Psoas muscle (tissue), 8 donors: ENCODE measurements around the gene PLB1. TPM values are rescaled to one million over a fixed set of nuclear protein-coding genes. Genes with fewer than 3 reads are reported as not detected.

ENCODE experiments used
- ATAC-seq, 4 donors: fragments of 200-7000 bp; cut with Tn5 transposase; one replicate each; pipeline ENCODE4 v1.9.1; 2020; ENCODE audit warnings: moderate library complexity in 3 of 4, mild to moderate bottlenecking in 2 of 4
- DNase-seq, 2 donors: peaks; one replicate each; pipeline ENCODE4 v3.0.0-alpha.2; 2020
- H3K27ac ChIP-seq: fragments of 200-600 bp; one replicate; pipeline ENCODE4 v1.8.0; 2022
- H3K27me3 ChIP-seq, 3 donors: fragments of 200-600 bp in 1 of 3; one replicate each; pipeline versions ENCODE4 v1.6.1 to v1.8.0; 2013 to 2022; ENCODE audit warnings: low read length in 2 of 3, mild to moderate bottlenecking in 2 of 3, moderate library complexity in 1 of 3; ENCODE audit not compliant: insufficient read depth in 3 of 3
- H3K36me3 ChIP-seq, 2 donors: fragments of 200-600 bp in 1 of 2; one replicate each; pipeline versions ENCODE4 v1.6.1 to v1.8.0; 2013 to 2022; ENCODE audit warnings: low read depth in 1 of 2, mild to moderate bottlenecking in 1 of 2, moderate library complexity in 1 of 2; ENCODE audit not compliant: insufficient read depth in 1 of 2
- H3K4me1 ChIP-seq: fragments of 200-600 bp; one replicate; pipeline ENCODE4 v1.8.0; 2022
- H3K4me3 ChIP-seq: fragments of 200-600 bp; one replicate; pipeline ENCODE4 v1.8.0; 2022; ENCODE audit warnings: mild to moderate bottlenecking
- H3K9me3 ChIP-seq: fragments of 200-600 bp; one replicate; pipeline ENCODE4 v1.8.0; 2022
- CTCF ChIP-seq: fragments of 200-600 bp; IDR thresholded peaks from one replicate; pipeline ENCODE4 v1.8.0; 2022; ENCODE audit warnings: antibody characterized with exemption
- WGBS, 3 donors: extraction: QIAGEN DNeasy Blood & Tissue Kit; methylation state at CpG; one replicate each; pipeline versions ENCODE4 v1.1.6 to v1.1.7; 2013; 5-methylcytosine and 5-hydroxymethylcytosine counted together
- intact Hi-C, 2 donors: fragments of 100-400 bp; cut with DNase I; formaldehyde crosslinking; loops; one replicate each; pipeline versions ENCODE4 v1.11.0 to v1.14.2; 2022
- polyA plus RNA-seq, 3 donors: library from polyadenylated mRNA; stranded (reverse); fragments of 200-250 nt; gene quantifications; one replicate each; pipeline ENCODE4 v1.2.3, GENCODE V29; 2013
- total RNA-seq, 4 donors: library from RNA; stranded (reverse); fragmentation: NEBNext Ultra II Directional in 2 of 4; extraction: Animal tissue kit (Norgen Biotek cat#: 25700) in 2 of 4; gene quantifications; one replicate each; pipeline versions ENCODE4 v1.2.1 to v1.2.4, GENCODE V29; 2021 to 2023
- donor health status: healthy with polysubstance abuse.
- donor health status: DM: no; HTN: no; CAD: no; lungs with moderate emphysema.
- donor health status: Bipolar disorder and iron deficiency.
- donor health status: healthy.
- donor health status: DM: yes; HTN: yes; CAD: no.
- donor health status: DM: no; HTN: no; CAD: no.
- donor health status: DM: no; HTN: no; CAD: no.
- donor health status: DM: yes; HTN: yes; CAD: no.

PLB1 gene
- total and polyA plus RNA-seq, 7 donors: 0.63 to 4.9 (median 1.7) TPM

DNA sequence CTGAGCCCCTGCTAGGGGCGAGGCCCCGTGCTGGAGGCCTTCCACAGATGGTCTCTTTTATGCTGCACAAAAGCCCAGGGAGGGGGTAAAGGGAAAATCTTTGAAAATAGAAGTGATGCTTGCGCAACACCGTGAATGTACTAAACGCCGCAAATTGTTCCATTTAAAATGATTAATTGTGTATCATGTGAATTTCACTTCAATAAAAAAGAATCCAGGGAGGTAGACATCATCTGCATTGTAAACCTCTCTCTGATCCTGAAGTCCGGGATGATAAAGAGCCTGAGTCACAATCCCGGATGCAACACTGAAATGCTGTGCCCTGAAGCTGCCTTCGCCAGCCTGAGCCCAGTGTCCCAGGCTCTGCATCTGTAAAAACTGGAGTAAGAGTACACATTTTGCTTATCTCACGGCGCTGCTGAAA lies 148.1 kb downstream of the PLB1 start:
- DNase-seq: no peak
- 64 to 73% (median 65%) methylated on average over 11 of the region's 11 CpGs for WGBS, 3 donors
- Histone ChIP-seq H3K9me3 (no peaks in the 10 kb centered on the region), H3K4me3 (no peak overlapping the region), H3K27ac (no peak overlapping the region), H3K36me3 (no peaks in the 10 kb centered on the region), H3K27me3 (no peaks in the 10 kb centered on the region), H3K4me1 (peaks cover 4% of the 10 kb centered on the region)
- peak in 2 of 4 donors; percentile 38 to 39 for ATAC-seq
- intact Hi-C loops: no loop called here
- TF ChIP-seq CTCF: no peak

GRCh38 chr2:28644760-28645159 lies 148.9 kb downstream of the PLB1 start:
- Histone ChIP-seq H3K4me1 (no peaks in the 10 kb centered on the region), H3K27me3 (no peaks in the 10 kb centered on the region), H3K27ac (no peak overlapping the region), H3K36me3 (no peaks in the 10 kb centered on the region), H3K4me3 (no peak overlapping the region), H3K9me3 (no peaks in the 10 kb centered on the region)
- ATAC-seq (no peak), DNase-seq (no peak)
- intact Hi-C loops: no loop called here
- 62 to 78% (median 64%) methylated on average over 7 of the region's 7 CpGs for WGBS, 3 donors
- no peak for TF ChIP-seq CTCF

DNA sequence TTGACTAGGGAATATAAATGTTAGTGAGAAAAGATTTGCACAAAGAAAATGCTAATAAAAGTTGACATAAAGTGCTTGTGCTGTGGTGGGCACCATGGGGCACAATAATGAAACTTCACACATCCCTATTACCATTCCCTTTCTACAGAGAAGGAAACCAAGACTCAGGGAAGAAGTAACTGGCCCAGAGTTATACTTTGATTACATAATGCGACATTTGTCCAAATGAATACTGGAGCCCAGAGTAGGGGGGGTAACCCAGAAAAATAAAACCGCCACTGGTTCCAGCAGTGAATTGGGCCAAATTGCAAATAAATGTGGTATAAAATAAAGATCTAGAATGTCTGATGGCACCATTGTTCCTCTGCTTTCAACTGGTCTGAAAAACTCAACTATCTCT lies 149.7 kb downstream of the PLB1 start:
- H3K9me3 ChIP-seq: no peaks in the 10 kb centered on the region
- no peak for ATAC-seq
- H3K4me1 ChIP-seq: no peaks in the 10 kb centered on the region
- no peak for DNase-seq
- no peaks in the 10 kb centered on the region for H3K36me3 ChIP-seq
- H3K27me3 ChIP-seq: no peaks in the 10 kb centered on the region
- 63 to 90% (median 70%) methylated on average over 2 of the region's 2 CpGs for WGBS, 3 donors
- TF ChIP-seq CTCF: no peak
- H3K4me3 ChIP-seq: no peak overlapping the region
- no peak overlapping the region for H3K27ac ChIP-seq
- intact Hi-C loops: no loop called here

DNA sequence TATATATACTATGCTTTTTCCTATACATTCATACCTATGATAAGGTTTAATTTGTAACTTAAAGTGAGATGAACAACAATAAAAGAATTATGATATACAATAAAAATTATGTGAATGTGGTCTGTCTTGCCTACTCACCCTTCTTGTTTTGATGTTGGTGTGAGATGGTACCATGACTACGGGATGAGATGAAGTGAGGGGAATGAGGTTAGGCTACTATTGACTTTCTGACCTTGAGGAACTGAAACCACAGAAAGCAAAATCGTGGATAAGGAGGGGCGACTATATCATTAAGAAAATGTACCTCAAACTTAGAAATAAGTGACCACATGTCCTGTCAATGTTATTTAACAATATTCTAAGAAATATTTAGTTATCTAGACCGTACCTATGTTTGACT lies 151.8 kb downstream of the PLB1 start:
- intact Hi-C loops: no loop called here
- H3K4me1 ChIP-seq: no peaks in the 10 kb centered on the region
- no peak for TF ChIP-seq CTCF

DNA sequence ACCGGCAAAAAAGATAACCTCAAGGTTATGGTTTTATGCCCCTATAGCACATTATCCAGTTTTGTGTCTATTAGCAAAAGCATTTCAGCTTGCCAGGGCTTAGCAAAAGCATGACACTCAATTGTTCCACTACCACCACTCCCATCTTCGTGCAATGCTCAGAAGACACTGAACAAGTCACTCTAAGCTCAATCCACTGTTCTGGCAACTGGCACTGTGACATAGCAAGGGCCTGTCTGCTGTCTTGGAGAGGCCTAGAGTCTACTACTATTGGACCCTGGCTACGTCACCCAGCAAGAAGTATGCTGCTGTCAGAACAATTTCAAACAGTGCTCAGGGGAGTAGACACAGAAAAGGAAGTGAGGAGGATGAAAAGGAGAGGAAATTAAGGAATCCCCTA lies 152.3 kb downstream of the PLB1 start:
- Histone ChIP-seq H3K27ac (no peak overlapping the region), H3K9me3 (no peaks in the 10 kb centered on the region)
- ATAC-seq: peak in 1 of 4 donors; percentile 26

More for the DNA sequence above, 151.8 kb downstream of the PLB1 start:
- H3K36me3 ChIP-seq: no peaks in the 10 kb centered on the region
- no peak overlapping the region for H3K27ac ChIP-seq
- ATAC-seq: no peak
- H3K4me3 ChIP-seq: no peak overlapping the region
- WGBS, 3 donors: 81 to 88% (median 84%) methylated on average over 4 of the region's 4 CpGs
- H3K9me3 ChIP-seq: no peaks in the 10 kb centered on the region
- no peaks in the 10 kb centered on the region for H3K27me3 ChIP-seq
- DNase-seq: no peak

More for the DNA sequence above, 152.3 kb downstream of the PLB1 start:
- H3K36me3 ChIP-seq: no peaks in the 10 kb centered on the region
- H3K27me3 ChIP-seq: no peaks in the 10 kb centered on the region
- H3K4me3 ChIP-seq: no peak overlapping the region
- no peaks in the 10 kb centered on the region for H3K4me1 ChIP-seq
- TF ChIP-seq CTCF: no peak
- DNase-seq: no peak
- intact Hi-C loops: no loop called here
- WGBS, 3 donors: 59 to 75% (median 63%) methylated on average over 3 of the region's 3 CpGs
